Measurements from ENCODE around the gene SGMS1.

Gene SGMS1

GRCh38 chr10:50402466-50402865 is 221.3 kb downstream of the SGMS1 start:
- no peak for DNase-seq (ENCODE audit: low spot score)
- TF ChIP-seq CTCF (IDR thresholded peaks at IDR 0.05; ENCODE audit: extremely low read depth, missing control alignments), result no peak

GRCh38 chr10:50400694-50401093 is 223.1 kb downstream of the SGMS1 start:
- no peak for TF ChIP-seq CTCF (IDR thresholded peaks at IDR 0.05; ENCODE audit: extremely low read depth, missing control alignments)
- no peak for DNase-seq (ENCODE audit: low spot score)

- no peak for TF ChIP-seq CTCF (IDR thresholded peaks at IDR 0.05; ENCODE audit: extremely low read depth, missing control alignments)
- no peak for DNase-seq (ENCODE audit: low spot score)
These were observed 224.9 kb downstream of the SGMS1 start for GRCh38 chr10:50398823-50399222.

- no peak for DNase-seq (ENCODE audit: low spot score)
- no peak for TF ChIP-seq CTCF (IDR thresholded peaks at IDR 0.05; ENCODE audit: extremely low read depth, missing control alignments)
These were observed 225.4 kb downstream of the SGMS1 start for GRCh38 chr10:50398381-50398780.

- TF ChIP-seq CTCF (IDR thresholded peaks at IDR 0.05; ENCODE audit: extremely low read depth, missing control alignments), result no peak
- no peak for DNase-seq (ENCODE audit: low spot score)
These were observed 226.2 kb downstream of the SGMS1 start for GRCh38 chr10:50397312-50398140.

- peak; percentile 41 for DNase-seq (ENCODE audit: low spot score)
- TF ChIP-seq CTCF (IDR thresholded peaks at IDR 0.05; ENCODE audit: extremely low read depth, missing control alignments), result no peak
These were observed 227.1 kb downstream of the SGMS1 start for GRCh38 chr10:50396491-50397311.

GRCh38 chr10:50395851-50396250 is 227.9 kb downstream of the SGMS1 start:
- no peak for DNase-seq (ENCODE audit: low spot score)
- TF ChIP-seq CTCF (IDR thresholded peaks at IDR 0.05; ENCODE audit: extremely low read depth, missing control alignments), result no peak

All from GM20000 (cell line).